G401 (cell line): ENCODE results near the gene SUGP2. TPM values are rescaled to one million over a fixed set of nuclear protein-coding genes. Genes with fewer than 3 reads are reported as not detected.
"Not testable (repeated sequence)": the region's sequence is repeated elsewhere in the genome, so short reads cannot be mapped to it uniquely, and the experiment has no call there.

Experiments used
- DNase-seq: peaks from one replicate; pipeline ENCODE4 v3.0.0-alpha.2; 2015; ENCODE audit warnings: low spot score
- in situ Hi-C: cut with HindIII; loops from 2 replicates; pipeline ENCODE4 v1.10.0; 2016; ENCODE audit warnings: low sequenced_read_pairs, mixed read lengths
- total RNA-seq: library from RNA; depleted of rRNA; stranded (reverse); fragments of >200 nt; shearing (Covaris generic); gene quantifications from 2 replicates; pipeline ENCODE4 v1.2.3, GENCODE V29; 2014

Gene SUGP2
- total RNA-seq, 1 experiment from 2014 or later, result 62.9 TPM

DNA sequence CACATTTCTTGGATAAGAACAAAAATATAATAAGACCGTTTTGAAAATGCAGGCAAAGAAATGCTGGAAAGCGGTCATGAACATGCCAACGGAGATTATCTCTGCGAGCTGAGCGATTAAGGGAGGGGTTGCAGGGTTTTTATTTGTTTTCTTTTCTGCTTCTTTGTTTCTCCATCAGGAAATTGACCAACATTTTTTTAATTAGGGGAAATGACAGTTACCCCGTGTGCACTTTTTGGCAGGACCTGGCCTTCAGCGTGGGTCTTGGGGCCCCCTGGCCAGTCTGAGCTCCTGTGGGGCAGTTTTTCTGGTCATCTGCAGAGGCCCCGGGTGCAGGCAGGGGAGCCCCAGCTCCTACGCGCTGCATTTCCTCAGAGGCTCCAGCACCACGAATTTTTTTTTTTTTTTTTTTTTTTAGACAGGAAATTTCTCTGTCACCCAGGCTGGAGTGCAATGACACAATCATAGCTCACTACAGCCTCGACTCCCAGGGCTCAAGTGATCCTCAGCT is 61.0 kb downstream of the SUGP2 start:
- DNase-seq, result no peak
- in situ Hi-C loops, result no loop called here

DNA sequence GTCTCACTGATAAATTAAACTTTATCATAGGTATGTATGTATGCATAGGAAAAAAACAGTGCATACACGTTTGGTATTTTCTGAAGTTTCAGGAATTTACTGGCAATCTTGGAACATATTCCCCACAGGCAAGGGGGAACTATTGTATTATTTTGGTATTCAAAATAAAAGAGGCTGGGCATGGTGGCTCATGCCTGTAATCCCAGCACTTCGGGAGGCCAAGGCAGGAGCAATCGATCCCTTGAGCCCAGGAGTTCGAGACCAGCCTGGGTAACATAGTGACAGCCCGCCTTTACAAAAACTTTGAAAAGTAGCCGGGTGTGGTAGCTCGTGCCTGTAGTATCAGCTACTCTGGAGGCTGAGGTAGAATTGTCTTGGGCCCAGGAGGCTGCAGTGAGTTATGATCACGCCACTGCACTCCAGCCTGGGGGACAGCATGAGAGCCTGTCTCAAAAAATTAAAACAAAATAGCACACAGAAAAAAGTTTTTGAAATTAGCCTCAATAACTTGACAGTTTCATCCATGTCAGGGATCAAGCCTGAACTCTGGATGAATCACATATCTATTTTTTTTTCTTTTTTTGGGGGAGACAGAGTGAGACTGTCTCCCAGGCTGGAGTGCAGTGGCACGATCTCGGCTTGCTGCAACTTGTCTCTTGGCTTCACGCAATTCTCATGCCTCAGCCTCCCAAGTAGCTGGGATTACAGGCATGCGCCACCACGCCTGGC is 63.2 kb downstream of the SUGP2 start:
- DNase-seq, result no peak
- in situ Hi-C loops, result no loop called here

DNA sequence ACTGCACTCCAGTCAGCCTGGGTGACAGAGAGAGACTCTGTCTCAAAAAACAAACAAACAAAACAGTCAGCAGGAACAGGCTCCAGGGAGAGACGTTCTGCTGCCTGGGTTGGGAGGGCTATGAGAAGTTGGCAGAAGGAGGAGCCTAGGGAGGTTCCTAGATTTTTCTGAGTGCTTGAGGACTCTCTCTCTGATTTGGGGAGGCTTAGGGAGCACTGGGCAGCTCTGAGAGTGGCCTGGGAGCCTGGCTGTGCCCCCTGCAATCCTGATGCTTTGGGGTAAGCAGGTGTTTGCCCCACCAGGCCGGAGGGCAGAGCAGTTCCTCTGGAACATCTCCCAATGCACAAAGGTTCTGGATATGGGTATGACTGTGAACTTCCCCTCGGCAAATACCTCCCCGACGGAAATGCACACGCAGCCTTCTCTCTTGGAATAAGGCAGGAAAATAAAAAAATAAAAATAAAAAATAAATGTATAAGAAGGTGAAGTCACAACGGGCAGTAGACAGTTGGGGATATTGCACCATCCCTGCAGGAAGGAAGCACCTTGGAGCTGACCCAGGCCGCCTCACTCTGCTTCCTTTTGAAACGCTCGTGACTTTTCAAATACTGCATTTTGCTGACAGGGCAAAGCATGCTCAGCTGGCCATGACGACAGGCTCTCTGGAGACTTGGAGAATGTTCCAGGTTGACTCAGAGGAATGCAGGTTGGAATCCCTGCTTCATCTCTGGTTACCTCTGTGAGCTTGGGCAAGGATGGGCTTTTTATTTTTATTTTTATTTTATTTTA is 65.8 kb downstream of the SUGP2 start:
- DNase-seq, result no peak
- in situ Hi-C loops, result no loop called here

DNA sequence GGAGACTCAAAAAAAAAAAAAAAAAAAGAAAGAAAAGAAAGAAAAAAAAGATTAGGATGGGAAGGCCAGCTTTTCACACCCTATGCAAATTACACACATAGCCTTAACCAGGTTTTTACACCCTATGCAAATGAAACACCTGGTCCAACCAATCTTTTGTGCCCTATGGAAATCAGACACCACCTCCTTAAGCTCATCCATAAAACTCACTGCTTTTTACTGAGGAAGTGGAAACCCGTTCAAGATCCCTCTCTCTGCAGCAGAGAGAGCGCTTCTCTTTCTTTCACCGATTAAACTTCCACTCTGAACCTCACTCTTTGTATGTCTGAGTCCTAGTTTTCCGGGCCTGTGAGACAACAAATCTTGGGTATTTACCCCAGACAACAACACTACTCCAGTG is 67.0 kb downstream of the SUGP2 start:
- no peak for DNase-seq
- in situ Hi-C loops, result no loop called here

DNA sequence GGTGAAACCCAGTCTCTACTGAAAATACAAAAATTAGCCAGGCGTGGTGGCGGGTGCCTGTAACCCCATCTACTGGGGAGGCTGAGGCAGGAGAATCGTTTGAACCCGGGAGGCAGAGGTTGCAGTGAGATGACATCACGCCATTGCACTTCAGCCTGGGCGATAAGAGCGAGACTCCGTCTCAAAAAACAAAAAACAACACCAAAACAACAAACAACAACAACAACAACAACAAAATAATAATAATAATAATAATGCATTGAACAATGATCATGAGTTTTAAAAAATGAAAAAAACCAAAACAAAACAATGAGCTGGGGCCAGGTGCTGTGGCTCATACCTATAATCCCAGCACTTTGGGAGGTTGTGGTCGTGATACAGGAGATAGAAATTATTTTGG is 69.2 kb downstream of the SUGP2 start:
- in situ Hi-C loops, result no loop called here

DNA sequence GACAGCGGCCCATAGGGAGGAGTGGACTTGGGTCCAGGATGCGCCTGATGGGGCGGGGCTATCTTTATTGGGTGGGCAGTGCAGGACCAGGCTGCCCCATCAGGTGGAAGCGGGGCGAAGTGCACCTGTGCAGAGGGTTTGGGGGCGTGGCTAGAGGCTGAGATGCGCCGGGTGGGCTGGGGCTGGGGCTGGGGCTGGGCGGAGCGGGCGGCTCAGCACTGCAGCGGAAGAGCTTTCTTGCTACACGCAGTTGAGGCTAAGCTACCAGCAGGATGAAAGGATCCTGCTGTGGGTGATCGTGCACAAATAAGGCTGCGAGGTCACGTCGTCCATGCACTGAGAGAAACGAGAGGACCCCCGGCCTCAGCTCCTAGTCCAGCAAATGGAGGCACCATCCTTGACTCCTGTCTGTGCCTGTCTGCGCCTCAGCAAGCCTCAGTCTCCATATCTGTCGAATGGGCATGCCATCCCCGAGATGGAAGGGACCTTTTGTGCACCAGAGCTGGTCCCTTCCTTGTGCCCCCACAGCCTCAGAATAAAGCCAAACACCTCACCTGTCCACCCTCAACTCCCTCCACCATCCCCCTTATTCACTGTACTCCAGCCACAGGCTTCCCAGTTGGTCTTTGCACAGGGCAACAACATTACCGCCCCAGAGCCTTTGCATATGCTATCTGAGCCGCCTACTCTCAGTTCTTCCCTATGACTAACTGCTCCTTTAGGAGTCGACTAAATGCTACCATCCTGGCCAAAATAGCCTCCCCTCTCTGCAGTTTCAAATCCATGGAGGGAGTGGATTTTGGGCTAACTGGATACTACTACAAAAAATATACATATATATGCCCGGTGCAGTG is 71.3 kb downstream of the SUGP2 start:
- in situ Hi-C loops, result no loop called here
- no peak for DNase-seq

More for the DNA sequence above, 69.2 kb downstream of the SUGP2 start:
- no peak for DNase-seq

DNA sequence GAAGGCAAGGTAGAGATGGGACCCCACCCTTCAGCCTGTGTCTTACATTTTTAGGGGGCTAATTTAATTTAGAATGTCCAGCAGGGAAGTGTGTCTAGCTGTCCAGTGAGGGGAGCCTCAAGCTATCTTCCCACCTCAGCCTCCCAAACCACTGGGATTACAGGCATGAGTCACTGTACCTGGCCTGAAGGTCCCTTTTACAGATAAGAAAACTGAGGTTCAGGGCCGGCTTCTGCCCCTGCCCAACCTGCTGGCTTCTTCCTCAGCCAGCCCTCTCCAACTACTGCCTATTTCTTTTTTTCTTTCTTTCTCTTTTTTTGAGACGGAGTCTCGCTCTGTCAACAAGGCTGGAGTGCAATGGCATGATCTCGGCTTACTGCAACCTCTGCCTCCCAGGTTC is 72.9 kb downstream of the SUGP2 start:
- in situ Hi-C loops, result no loop called here

DNA sequence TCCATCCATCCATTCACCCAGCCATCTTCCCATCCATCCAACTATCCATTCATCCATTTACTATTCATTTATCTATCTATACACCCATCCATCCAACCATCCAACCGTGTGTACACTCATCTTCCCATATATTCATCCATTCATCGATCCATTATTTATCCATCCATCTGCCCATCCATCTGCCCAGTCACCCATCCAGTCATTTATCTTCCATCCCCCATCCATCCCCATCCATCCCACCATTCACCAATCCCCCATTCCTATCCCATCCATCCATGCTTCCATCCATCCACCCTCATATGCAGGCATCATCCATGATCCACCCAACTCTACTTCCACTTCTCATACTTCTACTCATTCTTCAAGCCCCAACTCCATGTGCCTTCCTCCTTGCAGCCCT is 78.3 kb downstream of the SUGP2 start:
- no peak for DNase-seq
- in situ Hi-C loops, result no loop called here

More for the DNA sequence above, 72.9 kb downstream of the SUGP2 start:
- no peak for DNase-seq

DNA sequence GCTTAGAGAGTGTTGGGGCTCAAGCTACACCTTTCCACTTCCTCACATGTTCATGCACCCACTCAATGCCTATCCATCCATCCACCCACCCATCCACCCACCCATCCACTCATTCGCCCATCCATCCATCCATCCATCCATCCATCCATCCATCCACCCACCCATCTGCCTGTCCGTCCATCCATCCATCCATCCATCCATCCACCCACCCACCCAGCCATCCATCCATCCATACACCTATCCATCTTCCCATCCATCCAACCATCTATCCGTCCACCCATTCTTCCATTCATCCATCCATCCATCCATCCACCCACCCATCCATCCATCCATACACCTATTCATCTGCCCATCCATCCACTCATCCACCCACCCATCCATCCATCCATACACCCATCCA is 79.2 kb downstream of the SUGP2 start:
- in situ Hi-C loops, result no loop called here
- DNase-seq, result no peak

DNA sequence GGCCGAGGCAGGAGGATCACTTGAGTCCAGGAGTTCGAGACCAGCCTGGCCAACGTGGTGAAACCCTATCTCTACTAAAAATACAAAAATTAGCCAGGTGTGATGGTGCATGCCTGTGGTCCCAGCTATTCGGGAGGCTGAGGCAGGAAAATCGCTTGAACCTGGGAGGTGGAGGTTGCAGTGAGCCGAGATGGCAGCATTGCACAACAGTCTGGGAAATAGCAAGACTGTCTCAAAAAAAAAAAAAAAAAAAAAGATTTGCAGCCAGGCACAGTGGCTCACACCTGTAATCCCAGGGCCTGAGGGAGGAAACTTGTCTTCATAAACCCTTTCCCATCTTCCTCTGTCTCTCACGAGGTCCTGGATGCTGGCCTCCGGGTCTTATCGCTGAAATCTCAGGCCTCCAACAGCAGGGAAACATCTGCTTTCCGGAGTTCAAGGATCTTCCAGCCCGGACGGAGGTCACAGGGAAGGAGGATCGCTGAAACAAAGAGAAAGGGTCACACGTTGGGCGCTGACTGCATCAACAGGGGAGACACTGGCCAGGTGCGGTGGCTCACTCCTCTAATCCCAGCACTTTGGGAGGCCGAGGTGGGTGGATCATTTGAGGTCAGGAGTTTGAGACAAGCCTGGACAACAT is 80.8 kb downstream of the SUGP2 start:
- in situ Hi-C loops, DNase-seq: not testable (repeated sequence)

DNA sequence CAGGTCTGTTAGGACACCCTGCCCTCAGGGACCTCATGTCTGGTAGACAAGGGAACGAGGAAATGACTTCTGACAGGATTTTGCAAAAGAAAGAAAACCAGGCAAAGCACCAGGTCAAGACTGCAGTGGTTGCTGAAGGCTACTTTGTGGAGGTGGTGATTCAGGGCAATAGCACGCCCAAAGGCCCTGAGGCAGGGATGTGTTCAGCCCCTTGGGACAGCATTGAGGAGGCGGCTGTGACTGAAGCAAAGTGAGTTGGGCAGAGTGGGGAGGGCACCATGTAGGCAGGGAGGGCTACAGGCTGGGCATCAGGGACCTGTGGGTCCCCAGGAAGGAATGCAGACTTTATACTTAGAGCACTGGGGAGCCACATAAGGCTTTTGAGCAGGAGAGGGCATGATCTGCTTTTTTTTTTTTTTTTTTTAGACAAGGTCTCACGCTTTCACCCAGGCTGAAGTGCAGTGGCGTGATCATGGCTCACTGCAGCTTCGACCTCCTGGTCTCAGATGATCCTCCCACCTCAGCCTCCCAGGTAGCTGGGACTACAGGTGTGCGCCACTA is 81.5 kb downstream of the SUGP2 start:
- no peak for DNase-seq

DNA sequence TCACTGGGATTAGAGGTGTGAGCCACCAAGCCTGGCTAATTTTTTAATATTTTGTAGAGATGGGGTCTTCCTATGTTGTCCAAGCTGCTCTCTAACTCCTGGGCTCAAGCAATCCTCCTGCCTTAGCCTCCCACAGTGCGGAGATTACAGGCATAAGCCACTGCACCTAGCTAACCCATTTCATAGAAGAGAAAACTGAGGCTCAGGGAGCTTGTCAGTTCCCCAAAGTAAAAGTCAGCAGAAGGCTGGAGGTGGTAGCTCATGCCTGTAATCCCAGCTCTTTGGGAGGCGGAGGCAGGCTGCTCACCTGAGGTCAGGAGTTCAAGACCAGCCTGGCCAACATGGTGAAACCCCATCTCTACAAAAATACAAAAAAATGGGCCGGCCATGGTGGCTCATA is 83.5 kb downstream of the SUGP2 start:
- DNase-seq, result no peak
- in situ Hi-C loops, result no loop called here

More for the DNA sequence above, 81.5 kb downstream of the SUGP2 start:
- in situ Hi-C loops, result no loop called here

DNA sequence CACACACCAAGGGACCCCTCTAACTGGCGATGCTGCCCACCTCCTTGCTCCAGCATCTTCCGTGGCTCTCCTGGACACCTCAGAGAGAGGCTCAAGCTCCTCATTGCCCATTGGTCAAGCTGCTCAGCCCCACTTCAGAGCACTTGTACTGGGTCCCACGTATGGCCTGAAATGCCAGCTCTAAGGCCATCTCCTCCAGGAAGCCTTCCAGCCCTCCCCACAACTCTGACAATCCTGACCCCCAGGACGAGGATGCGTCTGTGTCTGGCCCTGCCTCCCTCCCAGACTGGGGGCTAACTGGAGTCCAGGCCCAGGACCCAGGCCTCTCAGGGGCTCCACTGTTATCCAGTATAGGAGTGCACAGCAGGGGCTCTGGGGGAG is 84.4 kb downstream of the SUGP2 start:
- in situ Hi-C loops, result no loop called here
- no peak for DNase-seq

DNA sequence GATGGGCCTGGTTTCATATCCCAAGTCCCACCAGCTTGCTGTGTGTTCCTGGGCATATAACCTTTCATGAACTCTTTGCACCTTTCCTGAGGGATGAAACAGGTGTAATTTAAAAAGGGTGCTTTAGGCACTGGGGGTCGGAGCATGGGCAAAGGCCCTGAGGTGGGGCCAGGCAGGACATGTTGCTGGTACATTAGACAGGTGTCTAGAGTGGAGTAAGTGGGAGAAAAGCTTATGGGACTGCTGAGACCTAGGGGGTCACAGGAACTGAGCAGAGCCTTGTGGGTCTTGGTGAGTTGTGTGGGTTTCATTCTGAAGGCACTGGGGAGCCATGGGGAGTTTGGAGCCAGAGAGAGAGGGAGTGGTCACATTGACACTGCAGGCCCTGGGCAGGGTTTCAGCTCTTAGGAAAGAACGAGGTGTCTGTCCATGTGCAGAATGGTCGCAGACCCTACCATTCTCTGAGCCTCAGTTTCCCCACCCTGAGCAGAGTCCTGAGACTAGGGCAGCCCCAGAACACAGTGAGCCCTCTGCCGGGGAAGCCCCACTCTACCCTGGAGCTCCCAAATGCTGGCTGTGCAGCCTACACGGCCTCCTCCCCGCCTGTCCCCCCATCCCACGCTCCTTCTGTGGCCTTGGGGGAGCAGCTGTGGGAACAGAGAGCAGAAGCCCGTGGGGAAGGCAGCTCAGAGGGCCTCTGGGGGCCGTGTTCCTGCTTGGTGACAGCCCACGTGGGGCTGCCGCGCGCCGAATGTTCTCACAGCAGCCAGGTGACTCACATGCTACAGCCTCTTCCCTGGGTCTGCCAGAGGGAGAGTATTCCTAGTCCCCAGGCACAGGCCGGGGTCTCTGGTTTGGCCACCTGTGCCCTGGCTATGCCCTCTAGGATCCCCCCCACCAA is 85.0 kb downstream of the SUGP2 start:
- in situ Hi-C loops, result no loop called here
- no peak for DNase-seq

DNA sequence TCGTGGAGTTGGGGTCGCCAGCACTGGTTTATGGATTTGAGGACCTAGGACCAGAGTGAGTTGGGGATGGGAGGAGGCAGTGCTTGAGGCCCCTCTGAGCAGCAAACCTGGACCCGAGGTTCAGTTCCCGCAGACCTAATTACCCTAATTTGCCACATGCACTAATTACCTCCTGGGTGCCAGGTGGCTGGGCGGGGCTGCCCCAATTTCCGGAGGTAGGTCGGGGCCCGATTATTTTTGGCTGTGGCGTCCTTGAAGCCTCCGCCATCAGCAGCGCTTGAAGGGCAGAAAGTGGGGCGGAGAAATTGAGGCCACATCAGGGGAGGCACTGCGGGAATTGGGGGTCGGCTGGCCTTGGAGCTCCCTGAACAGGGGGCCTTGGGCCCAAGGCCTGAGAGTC is 86.4 kb downstream of the SUGP2 start:
- peak; percentile 14 for DNase-seq

DNA sequence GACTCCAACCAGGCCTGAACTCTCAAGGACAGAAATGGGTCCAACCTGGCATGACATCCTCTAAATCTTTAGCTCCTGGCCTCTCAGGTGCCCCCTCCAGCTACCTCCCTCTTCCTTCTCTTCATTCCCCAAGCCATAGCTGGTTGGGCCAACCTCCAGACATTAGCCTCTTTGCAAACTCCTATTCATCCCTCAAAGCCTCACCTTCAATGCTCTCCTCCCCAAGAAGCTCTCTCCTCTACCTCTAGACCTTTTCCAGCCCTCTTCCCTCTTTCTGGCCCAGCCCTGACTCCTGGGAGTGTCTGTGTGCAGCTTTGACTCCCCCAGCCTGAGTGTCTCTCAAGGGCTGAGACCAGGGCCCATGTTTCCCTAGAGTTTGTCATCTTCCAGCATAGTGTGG is 87.0 kb downstream of the SUGP2 start:
- in situ Hi-C loops, result no loop called here
- no peak for DNase-seq

More for the DNA sequence above, 86.4 kb downstream of the SUGP2 start:
- in situ Hi-C loops, result no loop called here

DNA sequence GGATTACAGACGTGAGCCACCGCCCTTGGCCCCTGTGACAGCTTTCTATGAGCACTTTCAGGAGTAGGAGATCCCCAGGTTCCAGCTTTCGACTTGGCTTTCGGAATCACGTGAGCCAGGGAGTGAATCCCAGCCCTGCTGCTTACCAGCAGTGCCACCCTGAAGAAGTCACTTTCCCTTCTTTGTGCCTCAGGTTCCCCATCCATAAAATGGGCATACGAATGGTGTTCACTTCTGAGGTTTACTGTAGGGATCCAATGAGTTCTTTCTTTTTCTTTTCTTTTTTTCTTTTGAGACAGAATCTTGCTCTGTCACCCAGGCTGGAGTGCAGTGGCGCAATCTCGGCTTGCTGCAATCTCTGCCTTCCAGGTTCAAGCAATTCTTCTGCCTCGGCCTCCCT is 88.0 kb downstream of the SUGP2 start:
- in situ Hi-C loops, result no loop called here
- DNase-seq, result no peak

DNA sequence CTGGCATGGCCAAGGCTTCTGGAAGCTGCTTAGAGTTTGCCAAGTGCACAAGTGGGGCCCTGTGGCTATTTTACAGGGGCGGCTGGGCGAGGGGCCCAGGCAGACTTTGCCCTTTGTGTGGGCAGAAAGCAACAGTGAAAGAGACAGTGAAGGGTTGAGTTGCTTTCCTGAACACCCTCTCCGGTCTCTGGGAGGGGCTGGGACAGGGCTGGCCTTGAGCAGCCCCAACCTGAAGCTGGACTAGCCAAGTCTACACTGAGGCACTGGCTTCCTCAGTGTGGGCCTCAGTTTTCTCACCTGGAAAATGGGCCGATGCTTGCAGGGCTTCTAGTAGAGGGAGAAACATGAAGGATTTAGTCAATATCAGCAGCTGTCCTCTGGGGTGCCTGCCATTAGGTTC is 89.9 kb downstream of the SUGP2 start:
- no peak for DNase-seq
- in situ Hi-C loops, result no loop called here
